NCI-H2029 (cell line): ENCODE data around the gene SNAI1.
"Not testable (repeated sequence)": the region's sequence is repeated elsewhere in the genome, so short reads cannot be mapped to it uniquely, and the experiment has no call there.

ENCODE experiments used
- DNase-seq: peaks from one replicate; lab custom pipeline; 2025; lab: John Stamatoyannopoulos, UW

The SNAI1 gene

GRCh38 chr20:49964964-49965780 lies 17.6 kb upstream of the SNAI1 start:
- DNase-seq = no peak

- DNase-seq = no peak
Observed at GRCh38 chr20:49965781-49966305, 16.9 kb upstream of the SNAI1 start.

DNA sequence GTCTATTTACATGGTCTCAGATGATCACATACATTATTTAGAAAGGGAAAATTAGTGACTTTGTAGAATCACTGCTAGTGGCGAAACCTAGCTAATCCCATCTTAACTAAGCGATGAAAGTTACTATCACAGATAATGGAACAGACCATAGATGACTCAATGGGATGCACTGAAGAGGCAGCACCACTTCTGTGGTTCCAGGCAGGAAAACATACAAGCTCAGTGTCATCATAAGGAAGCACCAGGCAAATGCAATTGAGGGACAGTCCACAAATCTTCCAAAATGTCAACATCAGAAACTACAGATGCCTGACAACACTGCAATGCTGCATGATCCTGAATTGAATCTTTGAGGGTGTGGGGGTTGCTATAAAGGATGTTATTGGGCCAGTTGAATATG lies 15.9 kb upstream of the SNAI1 start:
- no peak for DNase-seq

- no peak for DNase-seq
Observed at GRCh38 chr20:49969234-49969633, 13.5 kb upstream of the SNAI1 start.

- DNase-seq = no peak
Observed at GRCh38 chr20:49969946-49970345, 12.8 kb upstream of the SNAI1 start.

- DNase-seq = no peak
Observed at GRCh38 chr20:49970498-49970897, 12.3 kb upstream of the SNAI1 start.

GRCh38 chr20:49973981-49974380 lies 8.8 kb upstream of the SNAI1 start:
- DNase-seq = no peak

GRCh38 chr20:49976542-49976941 lies 6.2 kb upstream of the SNAI1 start:
- no peak for DNase-seq

DNA sequence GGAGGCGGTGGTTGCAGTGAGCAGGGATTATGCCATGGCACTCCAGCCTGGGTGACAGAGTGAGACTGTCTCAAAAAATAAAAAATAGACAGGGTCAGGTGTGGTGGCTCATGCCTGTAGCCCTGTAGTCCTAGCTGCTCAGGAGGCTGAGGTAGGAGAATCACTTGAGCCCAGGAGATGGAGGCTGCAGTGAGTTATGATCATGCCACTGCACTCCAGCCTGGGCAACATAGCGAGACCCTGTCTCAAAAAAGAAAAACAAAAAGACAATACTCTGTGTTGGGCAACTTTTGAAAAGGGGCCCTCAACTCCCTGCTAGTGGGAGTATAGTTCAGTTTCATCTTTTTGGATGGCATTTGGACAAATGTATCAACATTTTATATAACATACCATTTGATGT lies 5.0 kb upstream of the SNAI1 start:
- not testable (repeated sequence) for DNase-seq

- DNase-seq = no peak
Observed at GRCh38 chr20:49978685-49979029, 4.1 kb upstream of the SNAI1 start.

GRCh38 chr20:49979030-49979832 lies 3.5 kb upstream of the SNAI1 start:
- no peak for DNase-seq

DNA sequence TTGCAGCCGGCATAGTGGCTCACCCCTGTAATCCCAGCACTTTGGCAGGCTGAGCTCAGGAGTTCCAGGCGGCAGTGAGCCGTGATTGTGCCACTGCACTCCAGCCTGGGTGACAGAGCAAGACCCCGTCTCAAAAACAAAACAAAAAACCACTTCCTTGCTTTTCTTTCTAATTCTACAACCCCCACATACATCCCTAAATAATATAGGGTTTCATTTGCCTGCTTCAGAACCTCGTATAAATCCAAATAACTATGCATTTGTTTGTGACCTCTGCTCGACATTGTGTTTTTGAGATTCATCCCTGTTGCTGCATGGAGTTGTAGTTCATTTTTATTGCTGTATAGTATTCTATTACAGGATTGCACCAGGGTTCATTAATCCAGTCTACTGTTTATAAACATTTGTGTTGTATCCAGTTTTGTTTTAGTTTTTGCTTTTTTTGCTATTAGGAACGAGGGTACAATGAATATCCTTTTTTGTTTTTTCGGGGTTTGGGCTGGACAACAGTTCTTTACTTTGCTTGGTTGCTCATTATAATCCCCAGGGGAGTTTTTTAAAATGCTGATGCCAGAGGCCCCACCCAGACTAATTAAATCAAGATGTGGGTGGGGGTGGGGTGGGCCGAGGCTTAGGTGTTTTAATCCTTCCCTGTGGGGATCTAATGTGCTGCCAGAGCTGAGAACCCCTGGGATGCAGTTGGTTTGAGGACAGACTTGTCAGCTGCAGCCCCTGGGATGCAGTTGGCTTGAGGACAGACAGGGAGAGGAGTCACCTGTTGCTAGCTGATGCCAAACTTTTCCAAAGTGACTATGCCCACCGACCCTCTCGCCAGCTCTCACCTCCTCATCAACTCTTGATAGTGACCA lies 2.4 kb upstream of the SNAI1 start:
- DNase-seq = no peak

GRCh38 chr20:49981218-49982071 lies 1.3 kb upstream of the SNAI1 start:
- no peak for DNase-seq

- no peak for DNase-seq
Observed at GRCh38 chr20:49982072-49982345, 771 bp upstream of the SNAI1 start.

GRCh38 chr20:49983123-49983847 lies 505 bp downstream of the SNAI1 start:
- DNase-seq = no peak

GRCh38 chr20:49983848-49984408 lies 1.1 kb downstream of the SNAI1 start:
- no peak for DNase-seq

- no peak for DNase-seq
Observed at GRCh38 chr20:49984426-49985153, 1.8 kb downstream of the SNAI1 start.

DNA sequence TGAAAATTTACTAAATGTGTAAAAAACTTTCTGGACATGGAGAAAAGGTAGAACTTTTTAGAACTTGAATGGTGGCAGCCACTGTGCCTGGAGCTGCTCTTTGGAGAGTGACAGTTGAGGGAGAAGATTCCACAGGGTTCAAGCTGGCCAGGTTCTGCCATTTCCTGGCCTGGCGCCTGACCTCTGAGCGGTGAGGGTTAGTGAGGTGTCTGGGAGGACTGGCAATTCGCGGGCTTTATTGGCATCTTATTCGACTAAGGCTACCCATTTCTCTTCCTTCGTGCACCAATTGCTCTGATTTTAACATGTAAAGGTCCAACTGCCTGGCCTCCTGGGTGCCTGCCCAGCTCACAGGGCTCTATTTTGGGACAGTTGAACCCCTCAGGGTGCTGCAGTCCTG lies 2.4 kb downstream of the SNAI1 start:
- DNase-seq = no peak

GRCh38 chr20:49985617-49986016 lies 2.8 kb downstream of the SNAI1 start:
- DNase-seq = no peak

- DNase-seq = no peak
Observed at GRCh38 chr20:49986049-49986448, 3.3 kb downstream of the SNAI1 start.
